Left cardiac atrium (tissue), 4 donors: ENCODE measurements around the gene TBX5. TPM values are rescaled to one million over a fixed set of nuclear protein-coding genes. Genes with fewer than 3 reads are reported as not detected.
A peak's percentile ranks its signal among the peaks of the same experiment; 100 is the strongest.
"Not testable (repeated sequence)": the region's sequence is repeated elsewhere in the genome, so short reads cannot be mapped to it uniquely, and the experiment has no call there.

Experiments
- ATAC-seq, 2 donors: fragments of 200-7000 bp; cut with Tn5 transposase; one replicate each; pipeline ENCODE4 v1.9.1; 2020; ENCODE audit warnings: mild to moderate bottlenecking in 2 of 2, moderate library complexity in 2 of 2
- DNase-seq: peaks from one replicate; pipeline ENCODE4 v3.0.0-alpha.2; 2020
- intact Hi-C, 2 donors: fragments of 100-400 bp; cut with DNase I; formaldehyde crosslinking; loops; one replicate each; pipeline versions ENCODE4 v1.14.1 to v1.15.1; 2022 to 2023
- total RNA-seq, 2 donors: library from RNA; stranded (reverse); fragmentation: NEBNext Ultra II Directional; extraction: Animal tissue kit (Norgen Biotek cat#: 25700); gene quantifications; one replicate each; pipeline ENCODE4 v1.2.1, GENCODE V29; 2021
- donor health status: DM: no; HTN: yes; CAD: no.
- donor health status: DM: no; HTN: yes; CAD: no; lungs with severe emphysema.
- donor health status: DM: yes; HTN: yes; CAD: no.
- donor health status: Dilated cardiomyopathy.

The TBX5 gene
- total RNA-seq, 2 donors from 2014 or later: 116 to 236 TPM

DNA sequence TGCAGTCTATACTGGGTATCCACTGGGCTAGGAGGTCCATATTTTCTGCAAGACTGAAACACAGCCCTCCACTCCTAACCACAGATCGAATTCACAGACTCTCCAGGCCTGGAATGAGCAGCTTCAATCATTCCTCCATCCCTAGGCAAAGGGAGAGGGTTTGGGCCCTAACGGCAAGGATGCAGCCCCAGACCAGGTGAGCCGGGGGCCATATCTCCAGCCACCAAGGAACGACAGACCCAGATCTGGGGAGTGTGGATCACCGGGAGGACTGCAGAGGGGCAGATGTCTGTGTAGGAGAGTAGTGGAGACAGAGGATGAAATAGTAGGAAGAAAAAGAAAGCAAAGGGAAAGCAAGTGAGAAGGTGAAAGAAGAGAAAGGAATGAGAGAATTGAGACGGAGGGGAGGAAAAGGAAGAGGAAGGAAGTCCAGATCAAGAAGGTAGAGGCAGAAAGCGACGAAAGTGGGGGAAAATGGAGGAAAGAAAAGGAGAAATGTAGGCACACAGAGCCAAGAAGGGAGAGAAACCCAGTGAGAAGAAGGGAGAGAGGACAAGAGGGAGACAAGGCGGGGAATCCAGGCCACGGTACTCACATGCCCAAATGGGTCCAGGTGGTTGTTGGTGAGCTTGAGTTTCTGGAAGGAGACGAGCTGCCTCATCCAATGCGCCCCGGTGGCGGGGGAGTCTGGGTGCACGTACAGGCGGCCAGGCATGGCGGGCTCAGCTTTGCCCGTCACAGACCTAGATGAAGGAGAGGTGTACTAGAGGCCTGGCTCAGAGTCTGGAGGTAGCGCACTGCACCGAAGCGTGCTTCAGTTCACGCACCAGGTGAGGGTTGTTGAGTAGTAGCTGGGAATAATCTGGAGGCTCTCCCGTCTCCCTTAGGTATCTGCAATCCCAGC, 7.7 kb downstream of the TBX5 start:
- no peak for ATAC-seq
- DNase-seq: no peak
- intact Hi-C loops: no loop called here

GRCh38 chr12:114396869-114397719, 8.8 kb downstream of the TBX5 start:
- intact Hi-C loops: no loop called here
- no peak for DNase-seq
- ATAC-seq: no peak

DNA sequence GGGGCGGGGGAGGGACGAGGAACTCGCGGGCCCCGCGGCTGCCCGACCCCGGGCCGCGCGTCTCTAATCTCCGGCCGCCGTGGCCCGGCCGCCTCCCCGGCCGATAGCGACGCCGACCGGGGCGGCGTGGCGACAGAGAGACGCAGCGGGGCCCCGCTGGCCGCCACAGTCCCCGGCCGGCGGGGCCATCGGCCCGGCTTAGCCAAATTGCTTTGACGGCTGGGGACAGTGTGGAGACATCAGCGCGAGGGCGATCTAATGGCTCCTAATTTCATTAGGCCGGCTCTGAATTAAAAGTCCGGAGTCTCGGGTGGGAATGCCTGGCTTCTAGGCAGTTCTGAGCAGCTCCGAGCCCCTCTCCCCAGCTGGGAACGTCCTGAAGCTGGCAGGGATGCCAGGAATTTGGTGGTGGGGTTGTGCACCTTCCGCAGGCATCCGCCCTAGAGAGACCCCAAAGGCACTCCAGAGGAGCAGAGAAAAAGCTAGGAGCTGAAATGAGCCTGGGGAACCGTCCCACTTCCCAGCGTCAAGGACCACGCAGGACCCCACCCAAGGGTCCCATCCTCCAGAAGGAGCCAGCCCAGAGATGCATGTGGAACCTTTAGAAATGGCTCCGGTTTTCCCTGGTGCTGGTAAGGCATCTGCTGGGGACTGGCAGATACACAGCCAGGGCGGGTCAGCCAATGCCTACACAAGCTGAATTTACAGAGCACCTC, 9.6 kb downstream of the TBX5 start:
- intact Hi-C loops: no loop called here
- ATAC-seq (peak; percentile 18 to 24), DNase-seq (no peak)

DNA sequence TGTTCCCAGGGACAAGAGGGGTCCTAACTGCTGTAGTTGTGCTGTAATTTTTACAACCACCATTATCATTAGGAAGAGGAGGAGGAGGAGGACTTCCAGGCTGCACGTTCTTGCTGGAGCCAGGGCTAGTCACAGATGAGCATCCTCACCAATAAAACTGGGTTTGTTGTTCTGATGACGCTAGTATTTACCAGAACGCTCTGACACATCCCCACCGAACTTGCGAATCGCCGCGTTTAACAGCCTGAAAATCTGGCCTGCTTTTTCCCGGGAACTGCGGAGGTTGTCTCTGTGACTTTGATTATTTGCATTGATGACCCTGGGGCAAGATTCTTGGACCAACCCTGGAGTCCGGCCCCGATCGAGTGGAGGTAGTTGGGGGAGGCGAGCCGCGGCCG, 10.2 kb downstream of the TBX5 start:
- intact Hi-C loops: no loop called here
- ATAC-seq (no peak), DNase-seq (no peak)

GRCh38 chr12:114395233-114395632, 10.7 kb downstream of the TBX5 start:
- ATAC-seq (no peak), DNase-seq (no peak)
- intact Hi-C loops: no loop called here

DNA sequence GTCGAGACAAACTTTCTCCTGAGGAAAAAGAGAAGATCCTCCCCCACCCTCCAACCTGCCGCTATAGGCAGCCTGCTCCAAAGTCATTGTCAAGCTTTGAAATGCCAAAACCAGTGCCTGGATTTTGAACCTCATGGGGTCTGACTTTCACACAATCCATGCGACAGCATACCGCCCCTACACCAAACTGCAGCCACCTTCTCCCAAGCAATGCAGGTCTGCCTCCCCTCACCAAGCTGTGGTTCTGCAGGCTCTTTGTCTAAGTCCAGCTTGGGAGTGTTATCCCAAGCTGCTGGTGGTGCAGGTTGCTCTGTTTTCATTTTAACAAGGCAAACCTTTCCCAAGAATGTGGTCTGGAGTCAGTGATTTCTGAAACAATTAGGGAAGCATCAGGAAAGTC, 12.4 kb downstream of the TBX5 start:
- DNase-seq: no peak
- ATAC-seq: no peak

DNA sequence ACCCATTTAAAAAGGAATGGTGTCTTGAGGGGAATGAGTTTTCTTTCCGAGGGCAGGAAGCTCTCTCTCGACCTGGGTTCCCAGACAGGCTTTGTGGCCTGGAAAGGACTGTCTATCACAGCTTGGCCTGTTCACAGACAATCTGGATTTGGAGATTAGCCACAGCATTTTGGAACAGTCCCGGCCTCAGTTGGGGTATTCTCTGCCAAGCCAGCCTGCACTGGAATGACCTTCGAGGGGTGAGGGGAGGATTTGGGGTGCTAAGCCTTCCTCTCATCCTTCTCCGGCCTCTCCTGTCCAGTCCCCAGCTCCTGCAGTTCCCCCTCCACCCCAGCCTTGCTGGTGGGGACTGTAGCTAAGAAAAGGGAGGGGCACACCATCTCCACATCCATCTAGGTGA, 13.0 kb downstream of the TBX5 start:
- intact Hi-C loops: no loop called here
- ATAC-seq: peak; percentile 67 to 70
- no peak for DNase-seq

More for the DNA sequence above, 12.4 kb downstream of the TBX5 start:
- intact Hi-C loops: no loop called here

GRCh38 chr12:114391088-114391487, 14.9 kb downstream of the TBX5 start:
- ATAC-seq: no peak
- DNase-seq: no peak
- intact Hi-C loops: no loop called here

GRCh38 chr12:114384739-114385138, 21.2 kb downstream of the TBX5 start:
- DNase-seq: no peak
- intact Hi-C loops: no loop called here
- peak in 1 of 2 donors; percentile 35 for ATAC-seq

DNA sequence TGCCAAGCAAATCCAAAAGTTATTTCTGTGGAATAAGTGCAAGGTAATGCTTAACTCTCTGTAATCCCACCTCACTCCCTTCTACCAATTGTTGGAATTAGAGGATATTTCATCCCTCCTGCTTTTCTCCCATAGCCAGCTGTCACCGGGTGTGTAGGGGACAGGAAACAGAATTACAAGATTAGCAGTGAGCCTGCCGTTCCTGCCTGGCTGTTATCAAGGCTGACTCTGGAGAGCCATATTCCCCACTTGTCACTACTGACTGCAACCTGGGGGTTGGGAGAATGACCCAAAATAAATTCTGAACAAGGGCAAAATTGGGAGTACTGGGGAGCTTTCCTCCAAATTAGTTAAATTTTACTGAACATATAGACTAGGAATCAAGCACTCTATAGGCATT, 24.8 kb downstream of the TBX5 start:
- intact Hi-C loops: no loop called here
- ATAC-seq (peak; percentile 76 to 85), DNase-seq (no peak)

- intact Hi-C loops: no loop called here
- DNase-seq: no peak
- no peak for ATAC-seq
Measured at GRCh38 chr12:114371733-114372132, 34.2 kb downstream of the TBX5 start.

GRCh38 chr12:114371250-114371649, 34.7 kb downstream of the TBX5 start:
- intact Hi-C loops: no loop called here
- ATAC-seq (no peak), DNase-seq (no peak)

DNA sequence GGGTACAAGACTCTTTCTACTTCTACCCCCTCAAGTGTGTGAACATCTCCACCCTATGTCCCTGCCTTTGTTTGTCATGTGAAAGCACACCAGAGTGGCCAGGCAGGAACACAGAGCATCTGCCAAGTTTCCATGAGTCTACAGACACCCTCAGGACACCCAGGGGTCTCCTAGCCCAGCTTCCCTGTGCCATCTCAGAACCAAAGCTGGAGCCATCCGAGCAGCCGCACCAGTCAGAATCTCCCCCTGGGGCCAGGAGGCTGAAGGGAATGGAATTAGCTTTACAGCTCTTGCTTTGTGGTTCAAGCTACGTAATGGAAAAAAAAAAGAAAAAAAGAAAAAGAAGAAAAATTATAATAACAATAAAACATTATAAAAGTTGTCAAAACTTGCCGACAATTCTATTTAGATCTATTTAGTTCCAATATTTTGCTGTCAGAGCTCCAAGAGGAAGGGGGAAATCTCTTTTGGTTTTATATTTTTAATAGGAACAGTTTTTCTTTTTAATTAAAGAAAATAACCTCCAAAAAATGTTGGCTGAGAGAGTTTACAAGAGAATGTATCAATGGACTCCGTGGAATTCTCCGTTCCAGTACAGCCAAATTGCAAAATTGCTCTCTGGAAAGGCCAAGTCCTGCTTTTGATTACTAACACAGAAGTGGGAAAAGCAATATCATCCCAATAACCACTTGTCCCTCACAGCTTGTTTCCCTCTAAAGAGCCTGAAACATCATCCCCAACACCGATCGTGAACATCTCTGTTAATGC, 37.1 kb downstream of the TBX5 start:
- ATAC-seq: peak; percentile 47 to 56
- peak; percentile 34 for DNase-seq

DNA sequence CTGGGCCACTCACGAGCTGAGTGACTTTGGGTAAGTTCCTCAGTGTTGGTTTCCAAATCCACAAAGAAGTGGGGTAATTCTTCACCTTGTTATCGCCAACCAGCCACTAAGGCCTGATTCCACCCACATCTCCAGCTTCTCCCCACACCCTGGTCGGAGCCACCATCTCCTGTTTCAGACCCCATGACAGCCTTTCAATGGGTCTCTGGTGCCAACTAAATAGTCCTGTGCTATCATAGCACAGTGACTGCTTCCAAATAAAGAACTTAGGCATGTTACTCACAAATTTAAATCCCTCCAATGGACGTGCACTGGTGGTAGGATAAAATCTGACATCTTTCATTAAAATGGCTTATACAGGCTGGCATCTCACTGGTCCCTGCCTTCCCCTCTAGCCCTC, 44.0 kb downstream of the TBX5 start:
- ATAC-seq: peak; percentile 40
- no peak for DNase-seq
- intact Hi-C loops: loop anchor here in 1 of 2 donors (10.0 kb wide), 1 partner anchor 197 kb away; no protein-coding TSS in a partner anchor

More for the DNA sequence above, 37.1 kb downstream of the TBX5 start:
- intact Hi-C loops: loop anchor here in 1 of 2 donors (10.0 kb wide), 1 partner anchor 204 kb away; no protein-coding TSS in a partner anchor

GRCh38 chr12:114361545-114361944, 44.4 kb downstream of the TBX5 start:
- ATAC-seq: peak; percentile 20 to 33
- intact Hi-C loops: loop anchor here in 1 of 2 donors (10.0 kb wide), 1 partner anchor 197 kb away; no protein-coding TSS in a partner anchor
- no peak for DNase-seq

GRCh38 chr12:114360485-114360884, 45.5 kb downstream of the TBX5 start:
- no peak for DNase-seq
- ATAC-seq: no peak
- intact Hi-C loops: loop anchor here in 1 of 2 donors (10.0 kb wide), 1 partner anchor 196 kb away; no protein-coding TSS in a partner anchor

GRCh38 chr12:114355389-114356088, 50.4 kb downstream of the TBX5 start:
- intact Hi-C loops: no loop called here
- ATAC-seq (peak; percentile 62 to 73), DNase-seq (peak; percentile 31)

GRCh38 chr12:114349239-114349638, 56.7 kb downstream of the TBX5 start:
- not testable (repeated sequence) for ATAC-seq
- intact Hi-C loops: loop anchor here in 1 of 2 donors (10.0 kb wide), 1 partner anchor 174 kb away; no protein-coding TSS in a partner anchor

More at GRCh38 chr12:114349239-114349638, 56.7 kb downstream of the TBX5 start:
- not testable (repeated sequence) for DNase-seq
